NCI-H774 (cell line): ENCODE measurements around the gene TRIM65.
A peak's percentile ranks its signal among the peaks of the same experiment; 100 is the strongest.
"Not testable (repeated sequence)": the region's sequence is repeated elsewhere in the genome, so short reads cannot be mapped to it uniquely, and the experiment has no call there.

Experiments
- DNase-seq: peaks from one replicate; lab custom pipeline; 2025; lab: John Stamatoyannopoulos, UW

TRIM65 gene

GRCh38 chr17:75895370-75896155, 1.2 kb downstream of the TRIM65 start:
- DNase-seq: no peak

DNA sequence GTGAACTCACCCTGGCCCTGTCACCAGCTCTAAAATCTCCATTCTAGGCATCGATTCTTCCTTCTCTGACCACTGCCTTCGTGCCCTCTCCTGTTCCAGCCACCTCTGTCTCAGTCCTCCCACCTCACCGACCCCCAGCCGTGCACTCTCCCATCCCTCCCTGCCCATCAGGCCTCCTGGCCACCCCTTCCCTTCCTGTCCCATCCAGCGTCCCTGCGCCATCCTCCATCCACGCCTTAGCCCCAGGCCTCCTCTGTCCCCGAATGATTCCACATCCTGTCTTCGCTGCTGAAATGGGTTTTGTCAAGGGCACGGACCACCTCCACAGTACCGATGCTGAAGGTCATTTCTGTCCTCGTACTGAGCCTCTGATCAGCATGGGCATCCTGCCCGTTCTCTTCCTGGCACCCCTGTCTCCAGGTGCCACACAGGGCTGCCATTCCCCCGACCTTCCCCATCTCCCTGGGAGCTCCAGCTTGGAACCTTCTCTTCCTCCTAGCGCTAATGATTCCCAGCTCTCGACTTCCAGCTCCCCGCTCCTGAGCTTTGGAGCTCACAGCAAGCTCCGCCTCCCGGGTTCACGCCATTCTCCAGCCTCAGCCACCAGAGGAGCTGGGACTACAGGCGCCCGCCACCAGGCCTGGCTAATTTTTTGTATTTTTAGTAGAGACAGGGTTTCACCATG, 2.6 kb downstream of the TRIM65 start:
- DNase-seq: no peak

GRCh38 chr17:75893305-75894048, 3.3 kb downstream of the TRIM65 start:
- no peak for DNase-seq

DNA sequence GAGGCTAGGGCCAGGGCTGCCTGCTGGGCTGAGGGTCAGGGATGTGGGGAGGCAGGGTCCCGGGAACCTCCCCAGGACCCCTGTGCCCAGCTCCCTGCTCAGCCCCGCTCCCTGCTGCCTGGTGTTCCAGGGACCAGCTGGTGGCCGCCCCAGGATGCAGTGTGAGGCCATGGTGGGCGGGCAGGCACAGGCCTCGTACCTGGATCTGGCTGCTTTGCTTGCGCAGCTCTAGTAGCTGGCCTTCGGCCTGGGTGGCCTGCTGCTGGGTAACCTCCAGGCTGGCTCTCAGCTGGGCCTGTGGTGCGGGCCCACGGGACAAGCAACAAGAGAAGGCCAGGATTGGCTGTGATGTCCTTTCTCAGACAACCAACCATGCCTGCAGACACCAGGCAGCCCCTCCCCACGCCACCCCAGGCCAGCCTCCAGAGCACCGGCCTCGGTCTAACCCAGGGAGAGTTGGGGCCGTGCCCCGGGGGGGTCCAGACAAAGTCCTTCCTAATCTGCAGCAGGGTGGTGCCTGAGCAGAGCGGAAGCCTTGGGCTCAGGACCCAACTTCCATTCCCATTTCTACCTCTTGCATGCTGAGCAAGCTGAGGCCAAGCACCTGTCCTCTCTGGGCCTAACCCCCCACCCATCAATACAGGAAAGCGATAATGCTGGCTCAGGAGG, 4.1 kb downstream of the TRIM65 start:
- DNase-seq: no peak

DNA sequence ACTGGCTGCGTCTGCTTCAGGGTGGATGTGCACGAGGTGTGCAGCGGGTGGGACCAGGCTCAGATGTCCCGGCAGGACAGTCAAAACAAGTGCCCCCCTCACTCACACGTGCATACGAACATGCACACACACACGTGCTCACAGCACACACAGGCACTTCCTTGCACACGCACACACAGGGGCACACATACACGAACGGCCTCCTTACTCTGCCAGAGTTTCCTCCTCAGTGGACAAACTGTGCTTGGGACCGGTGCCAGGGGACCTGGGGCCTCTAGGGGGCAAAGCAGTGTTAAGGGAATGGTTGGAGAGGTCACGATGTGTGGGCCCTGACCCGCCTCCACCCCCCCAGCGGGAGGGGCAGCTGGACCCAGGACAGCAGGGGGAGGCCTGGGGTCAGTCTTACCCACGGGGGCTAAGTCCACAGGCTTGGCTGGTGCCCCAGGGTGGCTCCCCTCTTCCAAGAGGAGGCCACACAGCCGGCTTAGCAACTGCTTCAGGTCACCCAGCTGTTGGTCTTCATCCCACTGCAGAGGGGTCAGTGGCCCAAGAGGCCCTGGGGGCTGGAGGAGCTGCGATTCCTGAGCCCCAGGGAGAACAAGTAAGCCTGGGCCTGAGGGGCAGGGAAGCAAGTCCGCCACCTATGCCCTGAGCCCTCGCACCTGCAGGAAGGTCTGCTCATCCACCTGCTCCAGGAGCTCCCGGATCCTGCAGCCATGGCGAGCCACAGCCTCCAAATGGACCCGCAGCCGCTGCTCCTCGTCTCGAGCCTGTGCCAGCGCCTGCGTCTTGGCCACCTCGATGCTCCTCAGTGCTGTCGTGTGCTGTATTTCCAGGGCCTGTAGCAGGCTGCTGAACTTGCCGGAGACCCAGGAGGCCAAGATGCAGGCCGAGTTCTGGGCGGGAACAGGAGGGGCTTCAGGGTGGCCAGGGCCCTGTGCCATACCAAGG, 4.9 kb downstream of the TRIM65 start:
- no peak for DNase-seq

DNA sequence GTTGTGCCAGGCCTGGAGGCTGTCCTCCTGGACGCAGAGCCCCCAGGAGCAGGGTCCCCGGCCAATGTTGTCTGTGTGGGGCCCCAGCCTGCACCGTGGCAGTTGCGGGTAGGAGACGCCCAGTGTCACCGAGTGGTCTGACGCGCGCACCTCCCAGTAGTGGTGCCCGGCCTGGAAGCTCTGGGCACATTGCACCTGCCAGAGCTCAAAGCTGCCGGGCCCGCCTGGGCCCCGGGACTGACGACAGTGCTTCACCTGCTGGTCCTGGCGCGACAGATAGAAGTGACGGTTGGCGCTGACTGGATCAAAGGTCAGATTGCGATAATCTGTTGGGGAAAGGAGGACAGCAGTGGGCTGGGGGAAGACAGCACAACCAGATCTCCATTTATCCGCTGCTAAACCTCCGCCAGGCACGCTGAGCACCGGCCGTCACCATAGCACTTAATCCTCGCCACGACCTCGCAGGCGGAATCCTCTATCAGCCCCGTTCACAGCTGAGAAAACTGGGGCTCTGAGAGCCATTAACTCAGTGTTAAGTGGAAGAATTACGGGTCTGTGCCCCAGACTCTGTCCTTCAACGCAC, 5.6 kb downstream of the TRIM65 start:
- no peak for DNase-seq

GRCh38 chr17:75889454-75889853, 7.3 kb downstream of the TRIM65 start:
- no peak for DNase-seq

- DNase-seq: no peak
These were observed 8.3 kb downstream of the TRIM65 start for GRCh38 chr17:75888484-75888883.

DNA sequence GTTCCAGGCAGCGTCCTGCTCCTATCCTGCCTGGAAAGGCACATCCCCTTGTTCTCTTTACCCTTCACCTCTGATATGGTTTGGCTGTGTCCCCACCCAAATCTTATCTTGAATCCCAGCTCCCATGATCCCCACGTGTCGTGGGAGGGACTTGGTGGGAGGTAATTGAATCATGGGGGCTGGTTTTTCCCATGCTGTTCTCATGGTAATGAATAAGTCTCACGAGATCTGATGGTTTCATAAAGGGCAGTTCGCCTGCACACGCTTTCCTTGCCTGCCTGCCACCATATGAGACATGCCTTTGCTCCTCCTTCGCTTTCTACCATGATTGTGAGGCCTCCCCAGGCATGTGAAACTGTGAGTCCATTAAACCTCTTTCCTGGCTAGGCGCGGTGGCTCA, 10.9 kb downstream of the TRIM65 start:
- not testable (repeated sequence) for DNase-seq

- no peak for DNase-seq
These were observed 11.3 kb downstream of the TRIM65 start for GRCh38 chr17:75885431-75885830.

GRCh38 chr17:75881678-75882454, 14.9 kb downstream of the TRIM65 start:
- DNase-seq: no peak

DNA sequence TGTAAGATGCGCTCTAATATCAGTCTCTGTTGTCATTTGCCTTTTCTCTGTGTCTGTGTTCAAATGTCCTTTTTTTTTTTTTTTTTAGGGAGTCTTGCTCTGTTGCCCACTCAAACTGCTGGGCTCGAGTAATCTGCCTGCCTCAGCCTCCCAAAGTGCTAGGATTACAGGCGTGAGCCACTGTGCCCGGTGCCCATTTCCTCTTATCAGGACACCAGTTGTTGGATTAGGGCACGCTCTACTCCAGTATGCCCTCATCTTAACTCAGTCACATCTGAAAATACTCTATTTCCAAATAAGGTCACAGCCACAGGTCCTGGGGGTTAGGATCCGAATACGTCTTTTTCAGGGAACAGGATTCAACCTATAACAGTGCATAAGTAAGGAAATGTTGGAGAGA, 16.5 kb downstream of the TRIM65 start:
- no peak for DNase-seq

GRCh38 chr17:75878174-75878998, 18.4 kb downstream of the TRIM65 start, which contains the start of gene TRIM47:
Gene TRIM47 (minus strand): TSS chr17:75878581. CDS start chr17:75878548, 33 bp downstream.
- peak; percentile 58 for DNase-seq

DNA sequence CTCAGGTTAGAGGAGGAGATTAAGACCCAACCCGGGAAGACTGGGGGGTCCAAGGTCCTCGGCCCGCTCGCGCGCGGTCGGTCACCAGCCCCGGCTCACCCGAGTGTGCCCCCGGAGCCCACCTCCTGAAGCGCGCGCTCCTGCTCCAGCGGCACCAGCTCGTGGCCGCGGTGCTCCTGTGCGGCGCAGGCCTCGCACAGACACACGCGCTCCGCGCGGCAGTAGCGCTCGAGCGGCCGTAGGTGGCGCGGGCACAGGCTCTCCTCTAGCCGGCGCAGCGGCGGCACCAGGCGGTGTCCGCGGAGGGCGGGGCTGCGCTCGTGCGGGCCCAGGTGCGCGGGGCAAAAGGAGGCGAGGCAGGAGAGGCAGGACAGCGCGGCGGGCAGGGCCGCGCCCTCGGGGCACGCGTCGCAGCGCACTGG, 19.0 kb downstream of the TRIM65 start:
- peak; percentile 75 for DNase-seq

DNA sequence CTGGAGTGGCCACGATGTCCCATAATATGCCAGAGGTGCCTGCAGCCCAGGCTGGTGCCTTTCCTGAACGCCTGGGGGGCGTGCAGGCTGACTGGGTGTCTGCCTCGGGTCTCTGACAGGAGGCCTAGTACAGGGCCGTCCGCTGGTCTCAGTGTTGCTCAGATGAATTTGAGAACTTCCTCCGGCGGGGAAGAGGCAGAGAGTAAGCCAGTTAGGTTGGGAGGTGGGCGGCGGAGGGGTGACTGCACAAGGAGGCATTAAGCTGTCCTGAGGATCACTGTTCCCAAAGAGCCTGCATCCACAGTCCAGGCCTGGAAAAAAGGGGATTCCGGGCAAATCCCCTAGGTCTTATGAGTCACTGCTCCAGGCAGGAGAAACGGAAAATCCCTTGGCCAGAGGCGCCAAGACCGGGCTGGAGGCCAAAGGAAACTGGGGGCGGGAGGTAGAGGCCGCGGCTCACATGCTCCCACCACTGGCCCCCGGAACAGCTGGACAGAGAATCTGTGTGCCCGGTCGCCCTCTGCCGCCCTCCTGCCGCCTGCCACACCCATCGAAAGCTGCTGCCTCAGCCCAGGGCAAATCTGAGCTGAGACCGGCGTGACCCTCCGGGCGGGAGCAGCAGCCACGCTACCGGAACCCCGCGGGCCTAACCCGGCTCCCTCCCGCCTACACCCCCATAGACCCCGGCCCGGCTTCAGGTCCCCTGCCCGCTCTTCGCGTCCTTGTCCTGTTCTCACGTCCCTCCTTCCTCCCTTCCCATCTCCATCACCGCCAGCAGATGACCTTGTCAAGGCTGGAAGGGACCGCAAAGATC, 19.6 kb downstream of the TRIM65 start:
- DNase-seq: no peak

GRCh38 chr17:75876190-75876937, 20.4 kb downstream of the TRIM65 start:
- DNase-seq: peak; percentile 88

GRCh38 chr17:75875940-75876189, 20.9 kb downstream of the TRIM65 start:
- DNase-seq: no peak
